ENCODE measurements around the gene PLOD2. TPM values are rescaled to one million over a fixed set of nuclear protein-coding genes. Genes with fewer than 3 reads are reported as not detected.

The PLOD2 gene
- total RNA-seq, 2 experiments from 2014 or later, result not detected

DNA sequence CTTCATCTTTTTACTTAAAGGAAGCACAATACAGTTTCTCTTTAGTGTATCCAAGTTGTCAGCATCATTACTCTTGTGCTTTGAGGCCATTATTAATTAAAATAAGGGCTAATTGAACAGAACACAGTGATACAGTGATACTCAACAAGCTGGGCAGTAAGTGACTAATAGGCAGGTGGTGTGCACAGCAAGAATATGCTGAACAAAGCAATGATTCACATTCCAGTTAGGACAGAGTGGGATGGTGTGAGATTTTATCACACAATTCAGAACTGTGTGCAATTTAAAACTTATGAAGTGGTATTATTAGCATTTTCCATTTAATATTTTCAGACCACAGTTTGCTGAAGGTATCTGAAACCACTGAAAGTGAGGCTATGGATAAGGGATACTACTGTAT, 116.9 kb downstream of the PLOD2 start:
- Mint-ChIP-seq H3K9me3 (no peaks in the 10 kb centered on the region), H3K27me3 (no peaks in the 10 kb centered on the region), H3K27ac (no peak overlapping the region), H3K4me3 (no peak overlapping the region), H3K4me1 (ENCODE audit: low read depth) (no peaks in the 10 kb centered on the region), H3K36me3 (ENCODE audit: low read depth) (no peaks in the 10 kb centered on the region)
- intact Hi-C loops (cut with DNase I, micrococcal nuclease), result no loop called here
- ChIA-PET CTCF (no interaction called here), POLR2A (no interaction called here)
- no peak overlapping the region for H3K4me3 ChIP-seq (ENCODE audit: low read length)
- no peak overlapping the region for H3K27ac ChIP-seq (ENCODE audit: low read depth in 1 of 2, low read length in 2 of 2)
- ATAC-seq (ENCODE audit: poor library complexity) (no peak), DNase-seq (no peak)
- no peaks in the 10 kb centered on the region for H3K36me3 ChIP-seq (ENCODE audit: insufficient read depth, low read length)
- H3K9me3 ChIP-seq (ENCODE audit: control insufficient read depth in 1 of 2, insufficient read depth in 1 of 2, low read length in 2 of 2), result peaks cover 0 to 10% of the 10 kb centered on the region in 2 experiments
- H3K27me3 ChIP-seq (ENCODE audit: control insufficient read depth in 1 of 2, insufficient read depth in 2 of 2, low read length in 2 of 2), result no peaks in the 10 kb centered on the region
- H3K4me1 ChIP-seq (ENCODE audit: insufficient read depth, low read length), result no peaks in the 10 kb centered on the region
- TF ChIP-seq, protein P1, sequence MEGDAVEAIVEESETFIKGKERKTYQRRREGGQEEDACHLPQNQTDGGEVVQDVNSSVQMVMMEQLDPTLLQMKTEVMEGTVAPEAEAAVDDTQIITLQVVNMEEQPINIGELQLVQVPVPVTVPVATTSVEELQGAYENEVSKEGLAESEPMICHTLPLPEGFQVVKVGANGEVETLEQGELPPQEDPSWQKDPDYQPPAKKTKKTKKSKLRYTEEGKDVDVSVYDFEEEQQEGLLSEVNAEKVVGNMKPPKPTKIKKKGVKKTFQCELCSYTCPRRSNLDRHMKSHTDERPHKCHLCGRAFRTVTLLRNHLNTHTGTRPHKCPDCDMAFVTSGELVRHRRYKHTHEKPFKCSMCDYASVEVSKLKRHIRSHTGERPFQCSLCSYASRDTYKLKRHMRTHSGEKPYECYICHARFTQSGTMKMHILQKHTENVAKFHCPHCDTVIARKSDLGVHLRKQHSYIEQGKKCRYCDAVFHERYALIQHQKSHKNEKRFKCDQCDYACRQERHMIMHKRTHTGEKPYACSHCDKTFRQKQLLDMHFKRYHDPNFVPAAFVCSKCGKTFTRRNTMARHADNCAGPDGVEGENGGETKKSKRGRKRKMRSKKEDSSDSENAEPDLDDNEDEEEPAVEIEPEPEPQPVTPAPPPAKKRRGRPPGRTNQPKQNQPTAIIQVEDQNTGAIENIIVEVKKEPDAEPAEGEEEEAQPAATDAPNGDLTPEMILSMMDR (IDR thresholded peaks at IDR 0.05), result no peak

DNA sequence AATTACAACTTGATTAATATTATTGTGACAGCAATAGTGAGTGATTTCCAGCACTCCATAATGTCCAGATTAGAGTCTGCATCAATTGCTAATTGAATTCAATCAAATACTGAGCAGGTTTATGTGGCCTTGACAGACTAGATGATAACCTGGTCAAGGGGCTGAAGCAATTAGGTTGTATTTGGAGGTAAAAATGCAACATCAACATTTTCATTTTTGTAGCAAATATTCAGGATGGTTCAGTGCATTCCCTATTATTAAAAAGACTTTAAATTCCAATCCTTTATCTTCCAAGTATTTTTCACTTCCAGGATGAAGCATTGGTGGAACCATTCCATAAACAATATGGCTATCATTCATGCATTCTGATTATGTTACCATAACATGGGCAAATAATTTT, 120.4 kb downstream of the PLOD2 start:
- intact Hi-C loops (cut with DNase I, micrococcal nuclease), result no loop called here
- ChIA-PET CTCF (no interaction called here), POLR2A (no interaction called here)
- Mint-ChIP-seq H3K27ac (no peak overlapping the region), H3K4me1 (ENCODE audit: low read depth) (no peaks in the 10 kb centered on the region), H3K9me3 (no peaks in the 10 kb centered on the region), H3K36me3 (ENCODE audit: low read depth) (no peaks in the 10 kb centered on the region), H3K27me3 (no peaks in the 10 kb centered on the region), H3K4me3 (no peak overlapping the region)
- H3K9me3 ChIP-seq (ENCODE audit: control insufficient read depth in 1 of 2, insufficient read depth in 1 of 2, low read length in 2 of 2), result peaks cover 0 to 8% of the 10 kb centered on the region in 2 experiments
- no peaks in the 10 kb centered on the region for H3K27me3 ChIP-seq (ENCODE audit: control insufficient read depth in 1 of 2, insufficient read depth in 2 of 2, low read length in 2 of 2)
- ATAC-seq (ENCODE audit: poor library complexity) (no peak), DNase-seq (no peak)
- no peaks in the 10 kb centered on the region for H3K36me3 ChIP-seq (ENCODE audit: insufficient read depth, low read length)
- no peaks in the 10 kb centered on the region for H3K4me1 ChIP-seq (ENCODE audit: insufficient read depth, low read length)
- H3K27ac ChIP-seq (ENCODE audit: low read depth in 1 of 2, low read length in 2 of 2), result no peak overlapping the region
- H3K4me3 ChIP-seq (ENCODE audit: low read length), result no peak overlapping the region
- TF ChIP-seq, protein P1 (IDR thresholded peaks at IDR 0.05), result no peak

DNA sequence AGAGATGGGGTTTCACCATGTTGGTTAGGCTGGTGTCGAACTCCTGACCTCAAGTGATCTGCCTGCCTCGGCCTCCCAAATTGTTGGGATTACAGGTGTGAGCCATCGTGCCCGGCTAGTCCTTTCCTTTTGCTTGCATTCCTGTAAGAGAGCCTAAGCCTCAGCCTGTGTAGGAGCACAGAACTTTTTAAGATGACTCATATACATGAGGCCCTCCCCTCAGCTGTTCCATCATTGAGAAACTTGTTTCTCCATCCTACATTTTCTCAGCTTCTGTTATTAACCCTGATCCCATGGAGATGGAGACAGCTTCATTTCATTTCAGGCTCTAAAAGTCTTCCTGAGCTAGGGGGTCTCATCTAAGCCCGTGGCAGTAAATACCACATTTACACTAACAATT, 123.3 kb downstream of the PLOD2 start:
- TF ChIP-seq, protein P1 (IDR thresholded peaks at IDR 0.05), result no peak
- H3K9me3 Mint-ChIP-seq, result no peaks in the 10 kb centered on the region
- H3K27me3 ChIP-seq (ENCODE audit: control insufficient read depth in 1 of 2, insufficient read depth in 2 of 2, low read length in 2 of 2), result no peaks in the 10 kb centered on the region
- POLR2A ChIA-PET, result no interaction called here
- no peak overlapping the region for H3K4me3 Mint-ChIP-seq
- DNase-seq (no peak), ATAC-seq (ENCODE audit: poor library complexity) (no peak)
- H3K4me1 ChIP-seq (ENCODE audit: insufficient read depth, low read length), result no peaks in the 10 kb centered on the region
- H3K4me3 ChIP-seq (ENCODE audit: low read length), result no peak overlapping the region
- intact Hi-C loops (cut with DNase I, micrococcal nuclease), result no loop called here
- no peaks in the 10 kb centered on the region for H3K4me1 Mint-ChIP-seq (ENCODE audit: low read depth)
- H3K27ac ChIP-seq (ENCODE audit: low read depth in 1 of 2, low read length in 2 of 2), result no peak overlapping the region
- no peaks in the 10 kb centered on the region for H3K36me3 ChIP-seq (ENCODE audit: insufficient read depth, low read length)
- no peaks in the 10 kb centered on the region for H3K36me3 Mint-ChIP-seq (ENCODE audit: low read depth)
- CTCF ChIA-PET, result no interaction called here
- peaks cover 0 to 9% of the 10 kb centered on the region in 2 experiments for H3K9me3 ChIP-seq (ENCODE audit: control insufficient read depth in 1 of 2, insufficient read depth in 1 of 2, low read length in 2 of 2)
- no peak overlapping the region for H3K27ac Mint-ChIP-seq
- H3K27me3 Mint-ChIP-seq, result no peaks in the 10 kb centered on the region
